ENCODE results near the gene SPOCD1.

The SPOCD1 gene

GRCh38 chr1:31815752-31816500 lies at the start of gene SPOCD1:
TSS of gene SPOCD1 (minus strand) at chr1:31816022. CDS start at chr1:31815333, 689 bp downstream.
- peak; percentile 88 for DNase-seq (ENCODE audit: low spot score)

- no peak for DNase-seq (ENCODE audit: low spot score)
Measured at GRCh38 chr1:31862071-31862470, 46.2 kb upstream of the SPOCD1 start.

GRCh38 chr1:31861346-31861745 lies 45.5 kb upstream of the SPOCD1 start:
- DNase-seq (ENCODE audit: low spot score): no peak

GRCh38 chr1:31860581-31860980 lies 44.8 kb upstream of the SPOCD1 start:
- no peak for DNase-seq (ENCODE audit: low spot score)

- DNase-seq (ENCODE audit: low spot score): no peak
Measured at GRCh38 chr1:31859719-31860118, 43.9 kb upstream of the SPOCD1 start.

- DNase-seq (ENCODE audit: low spot score): no peak
Measured at GRCh38 chr1:31859044-31859443, 43.2 kb upstream of the SPOCD1 start.

- DNase-seq (ENCODE audit: low spot score): no peak
Measured at GRCh38 chr1:31857863-31858262, 42.0 kb upstream of the SPOCD1 start.

GRCh38 chr1:31856140-31856539 lies 40.3 kb upstream of the SPOCD1 start:
- DNase-seq (ENCODE audit: low spot score): no peak

- peak; percentile 58 for DNase-seq (ENCODE audit: low spot score)
Measured at GRCh38 chr1:31855038-31855845, 39.4 kb upstream of the SPOCD1 start.

- no peak for DNase-seq (ENCODE audit: low spot score)
Measured at GRCh38 chr1:31849653-31850052, 33.8 kb upstream of the SPOCD1 start.

- no peak for DNase-seq (ENCODE audit: low spot score)
Measured at GRCh38 chr1:31848381-31848897, 32.6 kb upstream of the SPOCD1 start.

GRCh38 chr1:31846484-31846883 lies 30.7 kb upstream of the SPOCD1 start:
- DNase-seq (ENCODE audit: low spot score): no peak

- DNase-seq (ENCODE audit: low spot score): peak; percentile 77
Measured at GRCh38 chr1:31843506-31843905, 27.7 kb upstream of the SPOCD1 start.

- no peak for DNase-seq (ENCODE audit: low spot score)
Measured at GRCh38 chr1:31839662-31840343, 24.0 kb upstream of the SPOCD1 start.

- no peak for DNase-seq (ENCODE audit: low spot score)
Measured at GRCh38 chr1:31837451-31838158, 21.8 kb upstream of the SPOCD1 start.

- no peak for DNase-seq (ENCODE audit: low spot score)
Measured at GRCh38 chr1:31836638-31837037, 20.8 kb upstream of the SPOCD1 start.

- DNase-seq (ENCODE audit: low spot score): no peak
Measured at GRCh38 chr1:31835415-31835814, 19.6 kb upstream of the SPOCD1 start.

GRCh38 chr1:31834501-31834900 lies 18.7 kb upstream of the SPOCD1 start:
- DNase-seq (ENCODE audit: low spot score): no peak

GRCh38 chr1:31831397-31832378 lies 15.9 kb upstream of the SPOCD1 start:
- DNase-seq (ENCODE audit: low spot score): peak; percentile 65

GRCh38 chr1:31830511-31830910 lies 14.7 kb upstream of the SPOCD1 start:
- no peak for DNase-seq (ENCODE audit: low spot score)

GRCh38 chr1:31830065-31830464 lies 14.2 kb upstream of the SPOCD1 start:
- DNase-seq (ENCODE audit: low spot score): no peak

All from AG08396 (cell line).